ENCODE results near the gene CTBP2. TPM values are rescaled to one million over a fixed set of nuclear protein-coding genes. Genes with fewer than 3 reads are reported as not detected.
A peak's percentile ranks its signal among the peaks of the same experiment; 100 is the strongest.
"Not testable (repeated sequence)": the region's sequence is repeated elsewhere in the genome, so short reads cannot be mapped to it uniquely, and the experiment has no call there.

CTBP2 gene
- total RNA-seq, 2 experiments from 2014 or later: 0.27 to 0.29 TPM

- Mint-ChIP-seq H3K4me1 (ENCODE audit: low read depth) (peaks cover 15% of the 10 kb centered on the region), H3K9me3 (no peaks in the 10 kb centered on the region), H3K4me3 (no peak overlapping the region), H3K27ac (no peak overlapping the region), H3K27me3 (peaks cover 45% of the 10 kb centered on the region), H3K36me3 (no peaks in the 10 kb centered on the region)
- CTCF ChIA-PET: interaction anchor here (0.7 to 6.0 kb wide), 4 partner anchors 9 to 19 kb away, joined by 3 to 48 read pairs (median 3); no protein-coding TSS in a partner anchor
- DNase-seq: peak; percentile 64
- intact Hi-C loops (cut with micrococcal nuclease): loop anchor here (10.0 kb wide), 1 partner anchor 526 kb away; no protein-coding TSS in a partner anchor
- POLR2A ChIA-PET: no interaction called here
These were observed 99.4 kb downstream of the CTBP2 start for GRCh38 chr10:125060826-125061556.

- peaks cover 14% of the 10 kb centered on the region for H3K4me1 Mint-ChIP-seq (ENCODE audit: low read depth)
- DNase-seq: no peak
- CTCF ChIA-PET: interaction anchor here (1.2 kb wide), 1 partner anchor 19 kb away, joined by 3 read pairs; no protein-coding TSS in a partner anchor
- no peaks in the 10 kb centered on the region for H3K36me3 Mint-ChIP-seq
- H3K27ac Mint-ChIP-seq: no peak overlapping the region
- no peak overlapping the region for H3K4me3 Mint-ChIP-seq
- no peaks in the 10 kb centered on the region for H3K9me3 Mint-ChIP-seq
- intact Hi-C loops (cut with micrococcal nuclease): loop anchor here (10.0 kb wide), 1 partner anchor 526 kb away; no protein-coding TSS in a partner anchor
- POLR2A ChIA-PET: no interaction called here
- H3K27me3 Mint-ChIP-seq: peaks cover 44% of the 10 kb centered on the region
These were observed 99.9 kb downstream of the CTBP2 start for GRCh38 chr10:125060482-125060825.

- no peaks in the 10 kb centered on the region for H3K9me3 Mint-ChIP-seq
- no peak overlapping the region for H3K4me3 Mint-ChIP-seq
- intact Hi-C loops (cut with micrococcal nuclease): loop anchor here (10.0 kb wide), 1 partner anchor 525 kb away; no protein-coding TSS in a partner anchor
- CTCF ChIA-PET: interaction anchor here (0.7 to 1.1 kb wide), 2 partner anchors 12 to 23 kb away, joined by 3 to 4 read pairs; no protein-coding TSS in a partner anchor
- H3K36me3 Mint-ChIP-seq: no peaks in the 10 kb centered on the region
- POLR2A ChIA-PET: no interaction called here
- H3K27ac Mint-ChIP-seq: no peak overlapping the region
- peaks cover 10% of the 10 kb centered on the region for H3K4me1 Mint-ChIP-seq (ENCODE audit: low read depth)
- H3K27me3 Mint-ChIP-seq: peaks cover 43% of the 10 kb centered on the region
- DNase-seq: no peak
These were observed 100.3 kb downstream of the CTBP2 start for GRCh38 chr10:125060026-125060425.

GRCh38 chr10:125059348-125059747 is 101.0 kb downstream of the CTBP2 start:
- H3K9me3 Mint-ChIP-seq; POLR2A ChIA-PET; DNase-seq; H3K4me1 Mint-ChIP-seq (ENCODE audit: low read depth); H3K27ac Mint-ChIP-seq; H3K4me3 Mint-ChIP-seq; H3K36me3 Mint-ChIP-seq; intact Hi-C loops (cut with micrococcal nuclease): not testable (repeated sequence)
- CTCF ChIA-PET: interaction anchor here (0.7 to 1.1 kb wide), 2 partner anchors 11 to 22 kb away, joined by 3 to 4 read pairs; no protein-coding TSS in a partner anchor
- peaks cover 43% of the 10 kb centered on the region for H3K27me3 Mint-ChIP-seq

- intact Hi-C loops (cut with micrococcal nuclease): no loop called here
- H3K36me3 Mint-ChIP-seq: no peaks in the 10 kb centered on the region
- no peak overlapping the region for H3K4me3 Mint-ChIP-seq
- no peaks in the 10 kb centered on the region for H3K4me1 Mint-ChIP-seq (ENCODE audit: low read depth)
- no peaks in the 10 kb centered on the region for H3K9me3 Mint-ChIP-seq
- no peak for DNase-seq
- POLR2A ChIA-PET: no interaction called here
- CTCF ChIA-PET: interaction anchor here (1.4 kb wide), 1 partner anchor 9 kb away, joined by 5 read pairs; no protein-coding TSS in a partner anchor
- peaks cover 37% of the 10 kb centered on the region for H3K27me3 Mint-ChIP-seq
- H3K27ac Mint-ChIP-seq: no peak overlapping the region
These were observed 103.0 kb downstream of the CTBP2 start for GRCh38 chr10:125057158-125058001.

GRCh38 chr10:125056161-125057132 is 103.9 kb downstream of the CTBP2 start:
- POLR2A ChIA-PET: no interaction called here

GRCh38 chr10:125055446-125055845 is 104.9 kb downstream of the CTBP2 start:
- POLR2A ChIA-PET: no interaction called here
- CTCF ChIA-PET: no interaction called here
- Mint-ChIP-seq H3K27me3 (peaks cover 23% of the 10 kb centered on the region), H3K4me1 (ENCODE audit: low read depth) (no peaks in the 10 kb centered on the region), H3K27ac (no peak overlapping the region), H3K36me3 (no peaks in the 10 kb centered on the region), H3K4me3 (no peak overlapping the region), H3K9me3 (no peaks in the 10 kb centered on the region)
- no peak for DNase-seq
- intact Hi-C loops (cut with micrococcal nuclease): no loop called here

More at GRCh38 chr10:125056161-125057132, 103.9 kb downstream of the CTBP2 start:
- no peak overlapping the region for H3K4me3 Mint-ChIP-seq
- no peaks in the 10 kb centered on the region for H3K4me1 Mint-ChIP-seq (ENCODE audit: low read depth)
- H3K36me3 Mint-ChIP-seq: no peaks in the 10 kb centered on the region
- H3K9me3 Mint-ChIP-seq: no peaks in the 10 kb centered on the region
- intact Hi-C loops (cut with micrococcal nuclease): no loop called here
- peaks cover 28% of the 10 kb centered on the region for H3K27me3 Mint-ChIP-seq
- DNase-seq: no peak
- H3K27ac Mint-ChIP-seq: no peak overlapping the region
- CTCF ChIA-PET: interaction anchor here (0.8 to 1.4 kb wide), 2 partner anchors 8 to 9 kb away, joined by 3 to 5 read pairs; no protein-coding TSS in a partner anchor

- H3K36me3 Mint-ChIP-seq: no peaks in the 10 kb centered on the region
- no peaks in the 10 kb centered on the region for H3K9me3 Mint-ChIP-seq
- no peak for DNase-seq
- intact Hi-C loops (cut with micrococcal nuclease): no loop called here
- no peaks in the 10 kb centered on the region for H3K4me1 Mint-ChIP-seq (ENCODE audit: low read depth)
- H3K4me3 Mint-ChIP-seq: no peak overlapping the region
- H3K27ac Mint-ChIP-seq: no peak overlapping the region
- ChIA-PET POLR2A (no interaction called here), CTCF (no interaction called here)
- peaks cover 18% of the 10 kb centered on the region for H3K27me3 Mint-ChIP-seq
These were observed 105.6 kb downstream of the CTBP2 start for GRCh38 chr10:125054669-125055268.

- Mint-ChIP-seq H3K9me3 (no peaks in the 10 kb centered on the region), H3K36me3 (no peaks in the 10 kb centered on the region), H3K4me3 (no peak overlapping the region), H3K27me3 (peaks cover 14% of the 10 kb centered on the region), H3K27ac (no peak overlapping the region), H3K4me1 (ENCODE audit: low read depth) (no peaks in the 10 kb centered on the region)
- intact Hi-C loops (cut with micrococcal nuclease): no loop called here
- ChIA-PET CTCF (no interaction called here), POLR2A (no interaction called here)
- no peak for DNase-seq
These were observed 106.1 kb downstream of the CTBP2 start for GRCh38 chr10:125054216-125054615.

GRCh38 chr10:125052146-125052545 is 108.2 kb downstream of the CTBP2 start:
- H3K9me3 Mint-ChIP-seq: no peaks in the 10 kb centered on the region
- ChIA-PET CTCF (interaction anchor here (1.3 kb wide), 1 partner anchor 9 kb away, joined by 3 read pairs; no protein-coding TSS in a partner anchor), POLR2A (no interaction called here)
- H3K27me3 Mint-ChIP-seq: peaks cover 7% of the 10 kb centered on the region
- intact Hi-C loops (cut with micrococcal nuclease): no loop called here
- H3K36me3 Mint-ChIP-seq: no peaks in the 10 kb centered on the region
- no peak overlapping the region for H3K27ac Mint-ChIP-seq
- DNase-seq: no peak
- H3K4me3 Mint-ChIP-seq: no peak overlapping the region
- H3K4me1 Mint-ChIP-seq (ENCODE audit: low read depth): no peaks in the 10 kb centered on the region

GRCh38 chr10:125050383-125050782 is 110.0 kb downstream of the CTBP2 start:
- H3K27ac Mint-ChIP-seq: no peak overlapping the region
- CTCF ChIA-PET: interaction anchor here (0.7 kb wide), 1 partner anchor 391 kb away, joined by 3 read pairs; no protein-coding TSS in a partner anchor

More at GRCh38 chr10:125050383-125050782, 110.0 kb downstream of the CTBP2 start:
- H3K9me3 Mint-ChIP-seq: no peaks in the 10 kb centered on the region
- POLR2A ChIA-PET: no interaction called here
- intact Hi-C loops (cut with micrococcal nuclease): no loop called here
- DNase-seq: no peak
- no peaks in the 10 kb centered on the region for H3K36me3 Mint-ChIP-seq
- H3K4me3 Mint-ChIP-seq: no peak overlapping the region
- no peaks in the 10 kb centered on the region for H3K4me1 Mint-ChIP-seq (ENCODE audit: low read depth)
- H3K27me3 Mint-ChIP-seq: peaks cover 1% of the 10 kb centered on the region

Data from activated CD4-positive, alpha-beta memory T cell treated with anti-CD3 and anti-CD28 coated beads for 36 hours (primary cell).